Activated T-cell treated with anti-CD3 and anti-CD28 coated beads for 1 hour (primary cell): ENCODE measurements around the gene ZNF692.
"Not testable (repeated sequence)": the region's sequence is repeated elsewhere in the genome, so short reads cannot be mapped to it uniquely, and the experiment has no call there.

Experiments
- DNase-seq: peaks from one replicate; pipeline ENCODE4 v3.0.0-alpha.2; 2020; ENCODE audit warnings: low read depth

ZNF692 gene

DNA sequence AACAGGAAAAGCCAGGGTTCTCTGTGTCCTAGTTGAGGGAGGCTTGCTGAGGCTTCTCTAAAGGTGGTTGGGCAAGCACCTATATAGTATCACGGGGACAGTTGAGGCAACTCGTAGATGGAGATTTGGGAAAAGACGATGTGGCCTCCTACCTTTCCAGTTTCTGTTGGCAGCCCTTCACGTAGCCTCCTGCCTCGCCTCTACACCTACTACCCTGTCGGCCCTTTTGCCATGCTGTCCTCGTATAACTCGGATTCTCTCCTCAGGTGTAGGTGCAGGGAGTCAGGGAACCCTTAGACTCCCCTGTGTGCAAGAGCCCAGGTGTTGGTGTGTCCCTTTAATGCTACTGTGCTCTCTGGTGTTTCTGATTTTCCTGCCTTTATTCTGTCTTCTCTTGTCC lies 10.3 kb downstream of the ZNF692 start:
- DNase-seq: no peak

GRCh38 chr1:248847956-248848561 lies 10.8 kb downstream of the ZNF692 start:
- no peak for DNase-seq

DNA sequence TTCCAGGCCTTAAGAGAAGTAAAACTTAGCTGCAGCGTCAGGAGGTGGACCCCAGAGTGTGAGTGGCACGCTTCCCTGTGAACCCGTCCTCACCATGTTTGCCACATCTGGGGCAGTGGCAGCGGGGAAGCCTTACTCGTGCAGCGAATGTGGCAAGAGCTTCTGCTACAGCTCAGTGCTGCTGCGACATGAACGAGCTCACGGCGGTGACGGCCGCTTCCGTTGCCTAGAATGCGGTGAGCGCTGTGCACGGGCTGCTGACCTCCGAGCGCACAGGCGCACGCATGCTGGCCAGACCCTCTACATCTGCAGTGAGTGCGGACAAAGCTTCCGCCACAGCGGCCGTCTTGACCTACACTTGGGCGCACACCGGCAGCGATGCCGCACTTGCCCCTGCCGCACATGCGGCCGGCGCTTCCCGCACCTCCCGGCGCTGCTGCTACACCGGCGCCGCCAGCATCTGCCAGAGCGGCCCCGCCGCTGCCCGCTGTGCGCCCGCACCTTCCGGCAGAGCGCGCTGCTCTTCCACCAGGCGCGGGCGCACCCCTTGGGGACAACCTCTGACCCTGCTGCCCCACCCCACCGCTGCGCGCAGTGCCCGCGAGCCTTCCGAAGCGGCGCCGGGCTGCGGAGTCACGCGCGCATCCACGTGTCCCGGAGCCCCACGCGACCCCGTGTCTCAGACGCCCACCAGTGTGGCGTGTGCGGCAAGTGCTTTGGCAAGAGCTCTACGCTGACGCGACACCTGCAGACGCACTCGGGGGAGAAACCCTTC lies 11.5 kb downstream of the ZNF692 start:
- DNase-seq: no peak

DNA sequence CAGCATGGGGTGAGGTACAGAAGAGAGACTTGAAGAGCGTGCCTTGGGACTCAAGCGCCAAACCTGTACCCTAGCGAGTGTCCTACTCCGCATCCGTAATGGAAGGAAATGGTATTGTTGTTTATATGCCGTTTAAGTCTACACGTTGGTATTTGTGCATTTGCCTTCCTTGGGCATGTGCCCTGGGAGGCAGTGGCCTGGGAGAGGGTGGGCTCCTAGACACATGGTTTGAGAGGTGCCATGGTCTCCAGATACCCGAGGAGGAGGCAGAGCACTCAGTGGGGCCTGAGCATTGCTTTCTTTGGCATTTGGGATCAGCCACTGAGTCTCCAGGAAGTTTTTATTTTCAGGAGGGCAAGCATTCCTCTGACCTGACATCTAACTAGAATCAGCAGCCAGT lies 14.4 kb downstream of the ZNF692 start:
- DNase-seq: no peak

GRCh38 chr1:248843687-248844086 lies 15.2 kb downstream of the ZNF692 start:
- no peak for DNase-seq

DNA sequence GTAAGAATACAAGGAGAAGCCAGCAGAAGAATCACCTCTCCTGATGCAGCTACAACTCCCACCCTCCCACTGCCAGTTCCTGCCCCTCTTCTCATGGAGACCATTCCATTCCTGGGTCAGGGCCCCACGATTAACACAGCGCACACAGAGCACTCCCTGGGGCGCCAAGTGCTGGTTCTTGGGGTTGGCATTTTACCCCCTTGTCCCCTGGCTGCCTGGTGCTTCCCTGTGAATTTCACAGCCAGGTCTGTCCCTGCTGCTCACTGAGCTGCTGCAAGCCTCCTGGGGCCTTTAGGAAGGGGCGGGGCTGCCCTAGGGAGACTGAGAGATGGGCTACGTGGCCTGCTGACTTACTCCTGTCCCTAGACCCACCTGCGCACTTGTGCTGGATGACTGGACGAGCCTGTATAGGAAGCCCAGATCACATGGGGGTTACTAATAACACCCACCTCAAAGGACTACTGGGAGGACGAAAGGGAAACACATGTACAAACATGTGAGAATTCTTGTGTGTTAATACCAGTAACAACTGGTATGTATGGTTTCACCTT lies 16.0 kb downstream of the ZNF692 start:
- DNase-seq: no peak

- DNase-seq: no peak
Observed at GRCh38 chr1:248841702-248842395, 17.0 kb downstream of the ZNF692 start.

DNA sequence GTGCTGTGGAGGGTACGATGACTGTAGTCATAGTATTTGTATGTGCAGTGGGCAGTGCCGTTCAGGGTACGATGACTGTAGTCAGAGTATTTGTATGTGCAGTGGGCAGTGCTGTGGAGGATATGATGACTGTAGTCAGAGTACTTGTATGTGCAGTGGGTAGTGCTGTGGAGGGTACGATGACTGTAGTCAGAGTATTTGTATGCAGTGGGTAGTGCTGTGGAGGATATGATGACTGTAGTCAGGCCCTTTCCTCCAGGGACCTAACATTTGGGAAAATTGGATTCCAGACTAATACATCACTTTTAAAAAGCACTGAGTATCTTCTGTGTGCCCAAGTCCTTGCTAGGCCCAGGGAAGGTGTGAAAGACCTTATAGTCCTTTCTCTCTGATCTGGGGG lies 17.9 kb downstream of the ZNF692 start:
- DNase-seq: no peak

GRCh38 chr1:248839168-248839555 lies 19.7 kb downstream of the ZNF692 start:
- DNase-seq: no peak

- DNase-seq: peak; percentile 81
Observed at GRCh38 chr1:248838357-248839167, 20.3 kb downstream of the ZNF692 start.

DNA sequence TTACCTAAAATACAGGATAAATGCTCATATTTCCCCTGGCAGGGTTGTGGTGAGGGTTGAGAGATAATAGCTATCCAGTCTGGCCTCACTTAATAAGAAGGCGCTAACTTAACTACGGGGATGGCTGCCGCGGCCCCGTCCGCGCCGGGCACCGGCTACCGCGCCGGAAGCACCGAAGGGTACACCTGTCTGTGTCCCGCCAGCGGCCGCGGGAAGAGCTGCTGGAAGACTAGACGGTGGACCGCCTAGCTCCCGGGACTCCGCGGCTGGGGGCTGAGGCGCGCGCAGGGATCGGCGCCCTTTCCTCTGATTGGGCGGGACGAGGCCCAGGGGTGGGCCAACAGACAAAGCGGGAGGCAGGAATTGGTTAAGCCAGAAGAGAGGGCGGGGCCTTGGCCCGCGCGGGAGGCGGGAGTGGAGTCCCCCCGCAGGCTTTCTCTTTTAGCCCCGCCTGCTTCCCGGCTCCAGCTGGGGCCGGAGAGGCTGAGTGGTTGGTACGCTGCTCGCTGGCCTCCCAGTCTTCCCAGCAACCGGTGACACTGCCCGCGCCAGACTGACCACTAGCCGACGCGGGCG lies 21.0 kb downstream of the ZNF692 start, which contains the start of gene ZNF672:
ZNF672 (plus strand) TSS at position 444 of the 576 bp plus-strand sequence. CDS start 9,051 bp downstream, outside the sequence.
- DNase-seq: peak; percentile 92

DNA sequence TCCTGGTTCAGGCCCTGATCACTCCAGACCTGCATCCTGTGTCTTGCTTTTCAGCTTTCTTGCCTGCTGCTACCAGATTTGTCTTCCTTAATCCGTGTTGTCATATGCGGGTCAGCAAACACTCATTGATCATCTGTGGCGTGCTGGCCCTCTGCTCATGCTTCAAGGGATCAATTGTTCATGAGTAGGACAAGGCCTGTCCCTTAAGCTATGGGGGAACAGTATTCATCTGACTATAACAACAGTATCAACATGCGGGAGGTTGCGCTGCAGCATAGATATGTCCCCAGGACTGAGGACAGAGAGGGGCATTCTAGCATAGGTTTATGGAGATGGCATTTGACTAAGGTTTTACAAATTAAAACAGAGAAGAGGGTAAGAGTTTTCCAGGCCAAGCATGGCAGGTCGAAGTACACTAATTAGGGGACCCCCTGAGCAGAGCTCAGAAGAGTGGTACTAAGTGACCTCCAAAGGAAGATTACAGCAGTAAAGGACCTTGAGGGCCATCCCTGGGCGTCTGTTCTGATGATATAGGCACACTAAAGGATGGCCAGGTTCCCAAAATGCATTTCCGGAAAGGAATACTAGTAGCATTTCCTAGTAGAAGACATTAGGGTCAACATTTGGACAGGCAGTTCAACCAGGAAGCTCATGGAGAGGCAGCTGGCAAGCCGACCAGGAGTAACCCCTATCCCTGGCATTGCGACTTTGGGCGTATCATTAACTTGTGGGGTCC lies 21.7 kb downstream of the ZNF692 start:
- DNase-seq: no peak

DNA sequence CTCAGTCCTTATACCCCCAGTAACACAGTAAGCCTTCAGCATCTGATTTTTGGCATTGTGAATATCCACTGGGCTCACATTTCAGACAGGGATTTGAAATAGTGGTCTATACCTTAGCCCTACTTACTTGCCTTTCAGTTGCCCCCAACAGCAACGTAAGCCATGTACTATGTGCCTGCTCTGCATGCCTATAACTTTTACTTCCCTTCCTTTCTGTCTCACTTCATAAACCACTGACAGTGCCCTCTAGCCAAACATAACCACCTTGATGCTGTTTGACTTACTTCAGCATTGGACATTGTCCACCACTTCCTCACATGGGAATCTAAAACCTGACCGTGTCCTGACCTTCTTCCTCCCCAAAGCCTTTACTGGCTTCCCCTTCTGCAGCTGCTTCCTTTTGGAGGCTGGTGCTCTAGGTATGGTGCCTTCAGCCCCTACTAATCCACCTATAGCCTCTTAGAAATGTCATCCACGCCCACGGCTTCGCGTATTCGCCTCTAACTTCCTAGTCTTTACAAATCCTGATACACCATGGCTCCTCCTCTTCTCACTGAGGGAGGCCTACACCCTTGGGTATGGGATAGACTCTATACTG lies 24.4 kb downstream of the ZNF692 start:
- no peak for DNase-seq

GRCh38 chr1:248831842-248832241 lies 27.0 kb downstream of the ZNF692 start:
- no peak for DNase-seq

- not testable (repeated sequence) for DNase-seq
Observed at GRCh38 chr1:248830718-248831017, 28.2 kb downstream of the ZNF692 start.

DNA sequence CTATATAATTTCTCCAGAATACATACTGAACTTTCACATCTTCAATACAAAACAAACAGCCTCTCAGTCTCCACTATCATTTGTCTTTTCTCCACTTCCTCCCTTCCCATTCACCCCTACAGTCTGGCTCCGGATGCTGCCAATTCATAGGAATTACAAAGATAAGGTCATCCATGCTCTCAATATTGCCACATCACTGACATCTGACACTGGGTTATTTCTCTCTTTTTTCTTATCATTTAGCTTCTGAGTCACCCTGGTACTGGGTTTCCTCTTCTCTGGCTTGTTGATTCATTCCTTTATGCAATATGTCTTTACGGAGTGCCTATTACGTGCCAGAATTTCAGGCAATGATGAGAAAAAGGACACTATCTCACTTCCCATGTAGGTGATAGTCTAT lies 30.0 kb downstream of the ZNF692 start:
- DNase-seq: no peak

- peak; percentile 82 for DNase-seq
Observed at GRCh38 chr1:248825909-248826760, 32.8 kb downstream of the ZNF692 start, which contains the start of gene SH3BP5L. SH3BP5L (minus strand) TSS chr1:248825915; CDS start chr1:248824935, 980 bp downstream.

- DNase-seq: no peak
Observed at GRCh38 chr1:248825573-248825908, 33.3 kb downstream of the ZNF692 start.

GRCh38 chr1:248825136-248825535 lies 33.7 kb downstream of the ZNF692 start:
- DNase-seq: no peak

- DNase-seq: no peak
Observed at GRCh38 chr1:248824701-248825100, 34.2 kb downstream of the ZNF692 start.
